ENCODE data around the gene TRABD2B.

- TF ChIP-seq EZH2 (IDR thresholded peaks at IDR 0.05; ENCODE audit: borderline replicate concordance, low read depth, low read length, severe bottlenecking), result no peak
- TF ChIP-seq CTCF (IDR thresholded peaks at IDR 0.05; ENCODE audit: borderline replicate concordance, extremely low read depth, low read length, poor library complexity, severe bottlenecking), result no peak
Measured at GRCh38 chr1:47751996-47752451, 245.2 kb downstream of the TRABD2B start.

Data from DND-41 (cell line).